Measurements from ENCODE around the gene SNAP25.

Gene SNAP25

GRCh38 chr20:10297684-10298240 is 79.1 kb downstream of the SNAP25 start:
- Histone ChIP-seq H3K27ac (ENCODE audit: low read depth, low read length) (no peak overlapping the region), H3K4me1 (ENCODE audit: control insufficient read depth in 5 of 5, insufficient read depth in 5 of 5, low read length in 5 of 5) (peaks cover 0 to 8% (median 0%) of the 10 kb centered on the region in 5 donors), H3K9ac (ENCODE audit: low read length in 5 of 5) (no peak overlapping the region), H3K9me3 (ENCODE audit: control insufficient read depth in 5 of 5, low read length in 5 of 5) (no peaks in the 10 kb centered on the region), H3K36me3 (ENCODE audit: control insufficient read depth in 5 of 5, insufficient read depth in 5 of 5, low read length in 5 of 5) (no peaks in the 10 kb centered on the region), H3K4me3 (ENCODE audit: low read depth in 1 of 5, low read length in 5 of 5) (no peak overlapping the region), H3K27me3 (ENCODE audit: control insufficient read depth in 5 of 5, insufficient read depth in 4 of 5, low read length in 5 of 5) (no peaks in the 10 kb centered on the region)

DNA sequence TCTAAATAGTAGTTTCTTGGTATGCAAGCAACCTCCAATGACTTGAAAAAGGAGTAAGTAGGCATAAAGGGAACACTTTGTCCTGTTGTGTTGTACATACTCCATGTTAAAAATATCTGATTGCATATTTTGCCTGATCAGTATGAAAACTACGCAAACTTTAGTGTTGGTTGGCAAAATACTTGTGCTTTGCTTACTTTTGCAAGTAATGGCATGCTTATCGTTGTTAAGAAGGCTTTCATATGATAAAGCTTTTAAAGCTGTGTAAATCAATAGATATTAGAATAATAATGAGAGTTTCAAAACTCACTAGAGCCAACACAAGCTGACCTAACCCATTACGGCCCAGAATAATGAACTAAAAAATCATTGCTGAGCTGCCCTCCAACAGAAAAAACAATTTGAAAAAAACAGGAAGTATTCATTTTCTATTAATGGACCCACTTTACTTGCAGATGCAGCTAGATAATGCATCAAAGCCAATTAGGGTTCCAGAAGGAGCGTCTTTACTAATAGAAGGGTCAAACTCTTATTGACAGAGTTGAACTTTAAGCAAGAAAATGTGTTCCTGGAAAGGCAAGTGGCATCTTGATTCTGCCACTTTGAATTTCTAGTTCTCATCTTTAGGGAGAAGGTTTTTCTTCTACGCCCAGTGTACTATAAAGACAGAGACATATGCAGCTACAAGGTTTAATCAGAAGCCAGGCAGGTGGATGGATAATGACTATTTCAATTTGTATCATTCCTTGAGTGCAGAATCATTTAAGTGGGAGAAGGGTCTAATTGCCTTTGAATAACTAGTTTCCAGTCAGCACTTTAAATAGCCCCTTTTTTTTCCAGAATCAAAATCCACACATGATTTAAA is 82.2 kb downstream of the SNAP25 start:
- no peaks in the 10 kb centered on the region for H3K36me3 ChIP-seq (ENCODE audit: control insufficient read depth in 5 of 5, insufficient read depth in 5 of 5, low read length in 5 of 5)
- H3K9me3 ChIP-seq (ENCODE audit: control insufficient read depth in 5 of 5, low read length in 5 of 5), result no peaks in the 10 kb centered on the region
- H3K4me1 ChIP-seq (ENCODE audit: control insufficient read depth in 5 of 5, insufficient read depth in 5 of 5, low read length in 5 of 5), result peaks cover 0 to 8% (median 0%) of the 10 kb centered on the region in 5 donors
- no peak overlapping the region for H3K27ac ChIP-seq (ENCODE audit: low read depth, low read length)
- H3K27me3 ChIP-seq (ENCODE audit: control insufficient read depth in 5 of 5, insufficient read depth in 4 of 5, low read length in 5 of 5), result no peaks in the 10 kb centered on the region
- H3K9ac ChIP-seq (ENCODE audit: low read length in 5 of 5), result no peak overlapping the region
- H3K4me3 ChIP-seq (ENCODE audit: low read depth in 1 of 5, low read length in 5 of 5), result no peak overlapping the region

GRCh38 chr20:10303852-10304251 is 85.2 kb downstream of the SNAP25 start:
- no peaks in the 10 kb centered on the region for H3K9me3 ChIP-seq (ENCODE audit: control insufficient read depth in 5 of 5, low read length in 5 of 5)
- no peaks in the 10 kb centered on the region for H3K4me1 ChIP-seq (ENCODE audit: control insufficient read depth in 5 of 5, insufficient read depth in 5 of 5, low read length in 5 of 5)
- H3K27me3 ChIP-seq (ENCODE audit: control insufficient read depth in 5 of 5, insufficient read depth in 4 of 5, low read length in 5 of 5), result no peaks in the 10 kb centered on the region
- no peak overlapping the region for H3K27ac ChIP-seq (ENCODE audit: low read depth, low read length)
- H3K4me3 ChIP-seq (ENCODE audit: low read depth in 1 of 5, low read length in 5 of 5), result no peak overlapping the region
- no peak overlapping the region for H3K9ac ChIP-seq (ENCODE audit: low read length in 5 of 5)
- no peaks in the 10 kb centered on the region for H3K36me3 ChIP-seq (ENCODE audit: control insufficient read depth in 5 of 5, insufficient read depth in 5 of 5, low read length in 5 of 5)

DNA sequence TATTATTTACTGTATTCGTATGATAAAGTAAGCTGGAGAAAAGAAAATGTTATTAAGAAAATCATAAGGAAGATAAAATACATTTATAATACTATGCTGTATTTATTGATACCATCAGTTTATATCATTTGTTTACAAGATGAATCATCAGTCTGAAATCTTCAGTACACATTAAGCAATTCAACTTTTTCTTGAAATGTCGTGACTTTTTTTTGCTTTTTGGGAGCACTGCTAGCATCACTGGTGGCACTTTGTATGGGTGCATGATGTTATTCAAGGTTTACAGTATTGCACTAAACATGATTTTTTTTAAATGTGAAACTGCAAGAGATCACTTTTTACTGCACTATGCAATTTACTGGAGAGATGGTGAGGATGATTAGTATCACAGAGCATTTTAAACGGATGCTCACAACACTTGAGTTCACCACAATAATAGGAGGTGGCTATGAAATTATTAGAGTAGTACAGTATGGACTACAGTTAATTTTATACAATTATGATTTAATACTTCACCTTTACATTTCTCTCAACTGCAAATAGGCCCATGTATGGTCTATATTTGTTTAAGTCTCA is 85.9 kb downstream of the SNAP25 start:
- Histone ChIP-seq H3K27me3 (ENCODE audit: control insufficient read depth in 5 of 5, insufficient read depth in 4 of 5, low read length in 5 of 5) (no peaks in the 10 kb centered on the region), H3K4me1 (ENCODE audit: control insufficient read depth in 5 of 5, insufficient read depth in 5 of 5, low read length in 5 of 5) (no peaks in the 10 kb centered on the region), H3K9me3 (ENCODE audit: control insufficient read depth in 5 of 5, low read length in 5 of 5) (no peaks in the 10 kb centered on the region), H3K9ac (ENCODE audit: low read length in 5 of 5) (no peak overlapping the region), H3K4me3 (ENCODE audit: low read depth in 1 of 5, low read length in 5 of 5) (no peak overlapping the region), H3K27ac (ENCODE audit: low read depth, low read length) (no peak overlapping the region), H3K36me3 (ENCODE audit: control insufficient read depth in 5 of 5, insufficient read depth in 5 of 5, low read length in 5 of 5) (no peaks in the 10 kb centered on the region)

- Histone ChIP-seq H3K36me3 (ENCODE audit: control insufficient read depth in 5 of 5, insufficient read depth in 5 of 5, low read length in 5 of 5) (no peaks in the 10 kb centered on the region), H3K4me3 (ENCODE audit: low read depth in 1 of 5, low read length in 5 of 5) (no peak overlapping the region), H3K9ac (ENCODE audit: low read length in 5 of 5) (no peak overlapping the region), H3K4me1 (ENCODE audit: control insufficient read depth in 5 of 5, insufficient read depth in 5 of 5, low read length in 5 of 5) (no peaks in the 10 kb centered on the region), H3K9me3 (ENCODE audit: control insufficient read depth in 5 of 5, low read length in 5 of 5) (no peaks in the 10 kb centered on the region), H3K27ac (ENCODE audit: low read depth, low read length) (no peak overlapping the region), H3K27me3 (ENCODE audit: control insufficient read depth in 5 of 5, insufficient read depth in 4 of 5, low read length in 5 of 5) (no peaks in the 10 kb centered on the region)
These were observed 88.1 kb downstream of the SNAP25 start for GRCh38 chr20:10306440-10307358.

- H3K36me3 ChIP-seq (ENCODE audit: control insufficient read depth in 5 of 5, insufficient read depth in 5 of 5, low read length in 5 of 5), result no peaks in the 10 kb centered on the region
- H3K9ac ChIP-seq (ENCODE audit: low read length in 5 of 5), result no peak overlapping the region
- H3K27me3 ChIP-seq (ENCODE audit: control insufficient read depth in 5 of 5, insufficient read depth in 4 of 5, low read length in 5 of 5), result no peaks in the 10 kb centered on the region
- H3K9me3 ChIP-seq (ENCODE audit: control insufficient read depth in 5 of 5, low read length in 5 of 5), result no peaks in the 10 kb centered on the region
- no peak overlapping the region for H3K4me3 ChIP-seq (ENCODE audit: low read depth in 1 of 5, low read length in 5 of 5)
- H3K4me1 ChIP-seq (ENCODE audit: control insufficient read depth in 5 of 5, insufficient read depth in 5 of 5, low read length in 5 of 5), result no peaks in the 10 kb centered on the region
- H3K27ac ChIP-seq (ENCODE audit: low read depth, low read length), result no peak overlapping the region
These were observed 88.7 kb downstream of the SNAP25 start for GRCh38 chr20:10307359-10307735.

- H3K4me3 ChIP-seq (ENCODE audit: low read depth in 1 of 5, low read length in 5 of 5), result no peak overlapping the region
- H3K36me3 ChIP-seq (ENCODE audit: control insufficient read depth in 5 of 5, insufficient read depth in 5 of 5, low read length in 5 of 5), result no peaks in the 10 kb centered on the region
- peaks cover 0 to 3% (median 0%) of the 10 kb centered on the region in 5 donors for H3K4me1 ChIP-seq (ENCODE audit: control insufficient read depth in 5 of 5, insufficient read depth in 5 of 5, low read length in 5 of 5)
- no peak overlapping the region for H3K9ac ChIP-seq (ENCODE audit: low read length in 5 of 5)
- no peaks in the 10 kb centered on the region for H3K9me3 ChIP-seq (ENCODE audit: control insufficient read depth in 5 of 5, low read length in 5 of 5)
- no peaks in the 10 kb centered on the region for H3K27me3 ChIP-seq (ENCODE audit: control insufficient read depth in 5 of 5, insufficient read depth in 4 of 5, low read length in 5 of 5)
- no peak overlapping the region for H3K27ac ChIP-seq (ENCODE audit: low read depth, low read length)
These were observed 90.0 kb downstream of the SNAP25 start for GRCh38 chr20:10308652-10309051.

DNA sequence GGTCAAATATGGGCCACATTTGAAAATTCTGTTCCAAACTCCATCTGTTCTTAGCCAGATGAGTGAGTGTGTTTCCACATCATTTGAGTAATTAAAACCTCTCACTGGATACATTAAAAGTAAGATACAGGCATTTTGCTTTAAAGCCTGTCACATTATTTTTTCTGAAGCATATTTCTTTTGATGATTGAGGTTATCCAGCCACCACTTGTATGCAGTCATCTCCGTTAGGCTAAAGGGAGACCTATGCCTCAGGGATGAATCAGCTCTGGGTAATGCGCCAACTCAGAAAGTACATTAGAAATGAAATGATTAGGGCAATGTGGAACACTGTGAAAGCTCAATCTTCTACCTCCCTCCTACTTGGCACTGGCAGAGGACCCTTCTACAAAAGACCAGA is 90.7 kb downstream of the SNAP25 start:
- Histone ChIP-seq H3K9me3 (ENCODE audit: control insufficient read depth in 5 of 5, low read length in 5 of 5) (no peaks in the 10 kb centered on the region), H3K27me3 (ENCODE audit: control insufficient read depth in 5 of 5, insufficient read depth in 4 of 5, low read length in 5 of 5) (no peaks in the 10 kb centered on the region), H3K4me3 (ENCODE audit: low read depth in 1 of 5, low read length in 5 of 5) (no peak overlapping the region), H3K36me3 (ENCODE audit: control insufficient read depth in 5 of 5, insufficient read depth in 5 of 5, low read length in 5 of 5) (no peaks in the 10 kb centered on the region), H3K9ac (ENCODE audit: low read length in 5 of 5) (no peak overlapping the region), H3K4me1 (ENCODE audit: control insufficient read depth in 5 of 5, insufficient read depth in 5 of 5, low read length in 5 of 5) (peaks cover 0 to 3% (median 3%) of the 10 kb centered on the region in 5 donors), H3K27ac (ENCODE audit: low read depth, low read length) (no peak overlapping the region)

- H3K27me3 ChIP-seq (ENCODE audit: control insufficient read depth in 5 of 5, insufficient read depth in 4 of 5, low read length in 5 of 5), result no peaks in the 10 kb centered on the region
- no peak overlapping the region for H3K27ac ChIP-seq (ENCODE audit: low read depth, low read length)
- peaks cover 0 to 11% (median 3%) of the 10 kb centered on the region in 5 donors for H3K4me1 ChIP-seq (ENCODE audit: control insufficient read depth in 5 of 5, insufficient read depth in 5 of 5, low read length in 5 of 5)
- no peaks in the 10 kb centered on the region for H3K36me3 ChIP-seq (ENCODE audit: control insufficient read depth in 5 of 5, insufficient read depth in 5 of 5, low read length in 5 of 5)
- no peak overlapping the region for H3K4me3 ChIP-seq (ENCODE audit: low read depth in 1 of 5, low read length in 5 of 5)
- H3K9me3 ChIP-seq (ENCODE audit: control insufficient read depth in 5 of 5, low read length in 5 of 5), result peaks cover 0 to 7% (median 6%) of the 10 kb centered on the region in 5 donors
- no peak overlapping the region for H3K9ac ChIP-seq (ENCODE audit: low read length in 5 of 5)
These were observed 93.5 kb downstream of the SNAP25 start for GRCh38 chr20:10312111-10312510.

All from subcutaneous abdominal adipose tissue (tissue), 5 donors.